Neural progenitor cell (in vitro differentiated cells): ENCODE results near the gene TTC39C.
A peak's percentile ranks its signal among the peaks of the same experiment; 100 is the strongest.

Source experiments
- EZH2 ChIP-seq: fragments of 200-600 bp; sonication (generic); IDR thresholded peaks from 2 replicates; pipeline ENCODE4 v1.6.1; 2017; ENCODE audit warnings: antibody characterized with exemption, mild to moderate bottlenecking, moderate library complexity
- EZH2phosphoT487 ChIP-seq: fragments of 200-600 bp; sonication (generic); IDR thresholded peaks from 2 replicates; pipeline ENCODE4 v1.6.1; 2017; ENCODE audit warnings: antibody characterized with exemption
- TF ChIP-seq, protein P1 (sequence below): fragments of 200-600 bp; sonication (generic); IDR thresholded peaks from 2 replicates; pipeline ENCODE4 v1.5.1; 2017; ENCODE audit warnings: antibody characterized with exemption, mild to moderate bottlenecking

DNA sequence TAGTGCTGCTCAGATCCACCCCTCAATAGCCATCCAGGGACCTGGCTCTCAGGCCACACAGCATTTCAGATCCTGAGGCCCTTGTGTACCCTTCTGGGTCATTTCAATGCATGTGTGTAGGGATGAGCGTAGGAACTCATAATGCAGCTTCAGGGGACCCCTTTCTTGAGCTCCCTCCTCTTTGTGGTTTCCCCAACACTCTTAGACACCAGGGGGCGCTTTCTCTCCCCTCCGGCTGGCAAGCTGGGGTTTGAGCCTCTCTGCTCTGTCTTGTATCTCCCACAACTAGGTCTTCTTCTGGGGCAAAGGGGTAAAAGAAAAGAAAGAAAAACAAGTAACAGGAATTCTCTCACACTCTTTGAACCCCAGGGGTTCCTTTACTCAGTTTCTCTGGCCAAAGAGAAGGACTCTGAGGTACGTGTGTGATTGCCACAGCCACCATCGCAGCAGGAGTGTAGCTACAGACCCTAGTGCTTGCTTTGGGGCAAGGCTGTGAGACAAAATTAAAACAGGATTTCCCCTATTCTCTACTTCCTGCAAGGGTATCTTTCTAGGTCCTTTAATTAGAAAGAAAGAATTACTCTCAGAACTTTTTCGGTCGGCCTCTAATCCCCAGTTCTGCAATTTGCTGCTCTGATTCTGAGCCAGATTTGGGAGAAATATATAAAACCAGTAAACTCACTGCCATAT lies 162.3 kb downstream of the TTC39C start:
- TF ChIP-seq, protein P1, sequence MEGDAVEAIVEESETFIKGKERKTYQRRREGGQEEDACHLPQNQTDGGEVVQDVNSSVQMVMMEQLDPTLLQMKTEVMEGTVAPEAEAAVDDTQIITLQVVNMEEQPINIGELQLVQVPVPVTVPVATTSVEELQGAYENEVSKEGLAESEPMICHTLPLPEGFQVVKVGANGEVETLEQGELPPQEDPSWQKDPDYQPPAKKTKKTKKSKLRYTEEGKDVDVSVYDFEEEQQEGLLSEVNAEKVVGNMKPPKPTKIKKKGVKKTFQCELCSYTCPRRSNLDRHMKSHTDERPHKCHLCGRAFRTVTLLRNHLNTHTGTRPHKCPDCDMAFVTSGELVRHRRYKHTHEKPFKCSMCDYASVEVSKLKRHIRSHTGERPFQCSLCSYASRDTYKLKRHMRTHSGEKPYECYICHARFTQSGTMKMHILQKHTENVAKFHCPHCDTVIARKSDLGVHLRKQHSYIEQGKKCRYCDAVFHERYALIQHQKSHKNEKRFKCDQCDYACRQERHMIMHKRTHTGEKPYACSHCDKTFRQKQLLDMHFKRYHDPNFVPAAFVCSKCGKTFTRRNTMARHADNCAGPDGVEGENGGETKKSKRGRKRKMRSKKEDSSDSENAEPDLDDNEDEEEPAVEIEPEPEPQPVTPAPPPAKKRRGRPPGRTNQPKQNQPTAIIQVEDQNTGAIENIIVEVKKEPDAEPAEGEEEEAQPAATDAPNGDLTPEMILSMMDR: peak; percentile 90
- TF ChIP-seq EZH2 (no peak), EZH2phosphoT487 (no peak)
